PC-9 (cell line): Measurements from ENCODE around the gene IL32. TPM values are rescaled to one million over a fixed set of nuclear protein-coding genes. Genes with fewer than 3 reads are reported as not detected.

ENCODE experiments used
- BruUV-seq: library from RNA; stranded (reverse); fragments of 400-500 nt; replicated peaks from 2 replicates; lab custom pipeline; 2021; lab: Mats Ljungman, UMichigan
- CTCF ChIA-PET: fragments of 300-600 bp; sonication (Branson Sonifier 250); formaldehyde crosslinking; loops from one replicate; lab custom pipeline; 2022; ENCODE audit warnings: antibody characterized with exemption; lab: Charles Lee
- POLR2A ChIA-PET: fragments of 300-600 bp; sonication (Branson Sonifier 250); formaldehyde crosslinking; loops from one replicate; lab custom pipeline; 2022; ENCODE audit warnings: antibody characterized with exemption; ENCODE audit not compliant: unreplicated experiment; lab: Charles Lee
- DNase-seq, 2 experiments: peaks; one replicate each; pipeline versions ENCODE4 v3.0.0 to v3.0.0-alpha.2; 2015 to 2022; ENCODE audit warnings: mixed read lengths in 1 of 2
- H2AFZ ChIP-seq: fragments of 200-600 bp; sonication (generic); 2 replicates; pipeline ENCODE4 v1.8.1; 2017; ENCODE audit warnings: antibody characterized with exemption
- H3F3A ChIP-seq: fragments of 200-600 bp; sonication (generic); 2 replicates; pipeline ENCODE4 v1.8.1; 2017; ENCODE audit warnings: antibody characterized with exemption, mild to moderate bottlenecking, low read depth; ENCODE audit not compliant: insufficient read depth
- H3K27ac ChIP-seq: fragments of 200-600 bp; sonication (generic); 2 replicates; pipeline ENCODE4 v1.6.1; 2016; ENCODE audit warnings: mixed run types
- H3K27me3 ChIP-seq: fragments of 200-600 bp; sonication (generic); 2 replicates; pipeline ENCODE4 v1.6.1; 2016; ENCODE audit warnings: low read depth, mixed run types; ENCODE audit not compliant: insufficient read depth
- H3K36me3 ChIP-seq: fragments of 200-600 bp; sonication (generic); 2 replicates; pipeline ENCODE4 v1.6.1; 2016; ENCODE audit warnings: low read depth, mixed run types
- H3K4me1 ChIP-seq: fragments of 200-600 bp; sonication (generic); replicated peaks from 2 replicates; pipeline ENCODE4 v1.6.1; 2016; ENCODE audit warnings: mixed run types; ENCODE audit not compliant: insufficient read depth
- H3K4me2 ChIP-seq: fragments of 200-600 bp; sonication (generic); 2 replicates; pipeline ENCODE4 v1.6.1; 2017; ENCODE audit warnings: mixed run types
- H3K4me3 ChIP-seq: fragments of 200-600 bp; sonication (generic); 2 replicates; pipeline ENCODE4 v1.6.1; 2016; ENCODE audit warnings: mixed run types
- H3K79me2 ChIP-seq: fragments of 200-600 bp; sonication (generic); 2 replicates; pipeline ENCODE4 v1.6.1; 2017; ENCODE audit warnings: low read depth, mixed run types
- H3K9me2 ChIP-seq: fragments of 200-600 bp; sonication (generic); 2 replicates; pipeline ENCODE4 v1.8.1; 2017; ENCODE audit warnings: mild to moderate bottlenecking; ENCODE audit not compliant: insufficient read depth
- H3K9me3 ChIP-seq: fragments of 200-600 bp; sonication (generic); 2 replicates; pipeline ENCODE4 v1.8.1; 2016; ENCODE audit warnings: low read depth; ENCODE audit not compliant: insufficient read depth
- H4K20me1 ChIP-seq: fragments of 200-600 bp; sonication (generic); 2 replicates; pipeline ENCODE4 v1.8.1; 2017; ENCODE audit not compliant: insufficient read depth
- EZH2 ChIP-seq: fragments of 200-600 bp; sonication (generic); IDR thresholded peaks from 2 replicates; pipeline ENCODE4 v1.8.0; 2017; ENCODE audit warnings: antibody characterized with exemption, low read depth
- intact Hi-C: fragments of 100-400 bp; cut with micrococcal nuclease; formaldehyde crosslinking; loops from one replicate; pipeline ENCODE4 v1.10.0; 2022; ENCODE audit not compliant: unreplicated experiment
- total RNA-seq: library from RNA; stranded (reverse); gene quantifications from 2 replicates; pipeline ENCODE4 v1.2.3, GENCODE V29; 2021
- TF ChIP-seq, protein P1 (sequence below): fragments of 200-600 bp; sonication (generic); conservative IDR thresholded peaks from 2 replicates; pipeline ENCODE4 v1.6.1; 2017; ENCODE audit warnings: mixed run types, antibody characterized with exemption, mild to moderate bottlenecking, moderate library complexity

IL32 gene
- total RNA-seq, 1 experiment from 2014 or later, result 2.2 TPM

DNA sequence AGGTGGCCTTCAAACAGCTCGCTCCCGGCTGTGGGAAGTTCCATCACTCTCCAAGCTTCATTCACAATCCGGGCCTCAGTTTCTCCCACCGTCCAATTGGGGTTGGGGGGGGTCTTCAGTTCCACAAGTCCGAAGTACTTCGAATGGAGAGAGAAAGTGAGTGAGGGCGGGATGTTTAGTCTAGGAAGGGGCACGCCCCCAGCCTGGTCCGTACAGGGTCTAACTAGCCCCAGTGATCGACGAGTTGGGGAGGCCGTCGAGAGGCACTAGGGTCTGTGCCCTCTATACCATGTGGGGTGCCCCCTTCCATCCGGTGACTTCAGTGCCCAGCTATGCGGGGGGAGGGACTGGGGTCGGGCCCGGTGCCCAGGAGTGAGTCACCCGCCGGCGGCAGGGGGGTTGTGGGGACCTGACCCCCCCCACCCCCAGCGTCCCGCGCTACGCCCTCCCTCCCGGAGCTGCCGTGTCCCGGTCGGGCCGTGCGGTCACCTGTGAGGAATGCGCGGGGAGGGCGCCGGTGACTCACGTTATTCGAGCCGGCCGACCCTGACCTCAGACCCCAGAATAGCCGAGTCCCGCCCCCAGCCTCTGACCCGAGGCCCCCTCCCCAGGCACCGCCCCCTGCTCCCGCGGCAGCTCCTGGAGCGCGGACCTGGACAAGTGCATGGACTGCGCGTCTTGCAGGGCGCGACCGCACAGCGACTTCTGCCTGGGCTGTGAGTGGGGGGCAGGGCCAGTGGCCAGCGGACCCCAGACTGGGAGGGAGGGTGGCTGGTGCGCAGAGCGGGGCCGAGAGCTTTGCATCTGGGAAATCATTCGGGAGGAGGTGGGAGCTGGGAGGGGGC, 44.6 kb upstream of the IL32 start:
- H3K4me3 ChIP-seq, result peak overlapping the region; percentile 76
- H3F3A ChIP-seq, result peaks cover 44% of the 10 kb centered on the region
- TF ChIP-seq, protein P1, sequence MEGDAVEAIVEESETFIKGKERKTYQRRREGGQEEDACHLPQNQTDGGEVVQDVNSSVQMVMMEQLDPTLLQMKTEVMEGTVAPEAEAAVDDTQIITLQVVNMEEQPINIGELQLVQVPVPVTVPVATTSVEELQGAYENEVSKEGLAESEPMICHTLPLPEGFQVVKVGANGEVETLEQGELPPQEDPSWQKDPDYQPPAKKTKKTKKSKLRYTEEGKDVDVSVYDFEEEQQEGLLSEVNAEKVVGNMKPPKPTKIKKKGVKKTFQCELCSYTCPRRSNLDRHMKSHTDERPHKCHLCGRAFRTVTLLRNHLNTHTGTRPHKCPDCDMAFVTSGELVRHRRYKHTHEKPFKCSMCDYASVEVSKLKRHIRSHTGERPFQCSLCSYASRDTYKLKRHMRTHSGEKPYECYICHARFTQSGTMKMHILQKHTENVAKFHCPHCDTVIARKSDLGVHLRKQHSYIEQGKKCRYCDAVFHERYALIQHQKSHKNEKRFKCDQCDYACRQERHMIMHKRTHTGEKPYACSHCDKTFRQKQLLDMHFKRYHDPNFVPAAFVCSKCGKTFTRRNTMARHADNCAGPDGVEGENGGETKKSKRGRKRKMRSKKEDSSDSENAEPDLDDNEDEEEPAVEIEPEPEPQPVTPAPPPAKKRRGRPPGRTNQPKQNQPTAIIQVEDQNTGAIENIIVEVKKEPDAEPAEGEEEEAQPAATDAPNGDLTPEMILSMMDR, result no peak
- TF ChIP-seq EZH2, result no peak
- peak overlapping the region; percentile 97 for H3K27ac ChIP-seq
- CTCF ChIA-PET, result interaction anchor here (0.5 to 1.3 kb wide), 8 partner anchors 10 to 930 kb away, joined by 3 to 6 read pairs (median 3); no protein-coding TSS in a partner anchor
- peaks cover 8% of the 10 kb centered on the region for H3K4me1 ChIP-seq
- TSS peak; percentile 24 for BruUV-seq
- no peak overlapping the region for H2AFZ ChIP-seq
- H3K27me3 ChIP-seq, result no peaks in the 10 kb centered on the region
- peaks cover 10% of the 10 kb centered on the region for H4K20me1 ChIP-seq
- no peaks in the 10 kb centered on the region for H3K9me3 ChIP-seq
- H3K79me2 ChIP-seq, result peaks cover 28% of the 10 kb centered on the region
- POLR2A ChIA-PET, result interaction anchor here (0.5 to 5.1 kb wide), 11 partner anchors 8 to 145 kb away, joined by 3 to 87 read pairs (median 11); partner anchors contain the start of gene CLDN9
- intact Hi-C loops, result loop anchor here (1.0 kb wide), 3 partner anchors 11 to 30 kb away; no protein-coding TSS in a partner anchor
- H3K4me2 ChIP-seq, result peak overlapping the region; percentile 100
- no peaks in the 10 kb centered on the region for H3K9me2 ChIP-seq
- peaks cover 11% of the 10 kb centered on the region for H3K36me3 ChIP-seq
- peak; percentile 84 to 98 for DNase-seq

DNA sequence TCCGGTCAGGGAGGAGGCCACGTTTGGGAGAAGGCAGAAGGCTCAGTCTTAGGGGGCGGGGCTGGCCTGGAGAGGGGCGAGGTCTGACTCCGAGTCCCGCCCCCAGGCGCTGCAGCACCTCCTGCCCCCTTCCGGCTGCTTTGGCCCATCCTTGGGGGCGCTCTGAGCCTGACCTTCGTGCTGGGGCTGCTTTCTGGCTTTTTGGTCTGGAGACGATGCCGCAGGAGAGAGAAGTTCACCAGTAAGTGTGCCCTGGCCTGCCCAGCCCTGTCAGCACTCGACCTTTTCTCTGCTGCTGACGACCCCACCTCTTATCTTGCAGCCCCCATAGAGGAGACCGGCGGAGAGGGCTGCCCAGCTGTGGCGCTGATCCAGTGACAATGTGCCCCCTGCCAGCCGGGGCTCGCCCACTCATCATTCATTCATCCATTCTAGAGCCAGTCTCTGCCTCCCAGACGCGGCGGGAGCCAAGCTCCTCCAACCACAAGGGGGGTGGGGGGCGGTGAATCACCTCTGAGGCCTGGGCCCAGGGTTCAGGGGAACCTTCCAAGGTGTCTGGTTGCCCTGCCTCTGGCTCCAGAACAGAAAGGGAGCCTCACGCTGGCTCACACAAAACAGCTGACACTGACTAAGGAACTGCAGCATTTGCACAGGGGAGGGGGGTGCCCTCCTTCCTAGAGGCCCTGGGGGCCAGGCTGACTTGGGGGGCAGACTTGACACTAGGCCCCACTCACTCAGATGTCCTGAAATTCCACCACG, 43.8 kb upstream of the IL32 start:
- BruUV-seq, result no TSS peak
- H3K4me1 ChIP-seq, result peaks cover 8% of the 10 kb centered on the region
- intact Hi-C loops, result loop anchor here (1.0 to 2.0 kb wide), 2 partner anchors 17 to 41 kb away; partner anchors contain the start of gene PKMYT1

More for the DNA sequence above, 43.8 kb upstream of the IL32 start:
- Histone ChIP-seq H3K4me3 (peak overlapping the region; percentile 76), H3F3A (peaks cover 44% of the 10 kb centered on the region), H3K9me2 (no peaks in the 10 kb centered on the region), H3K9me3 (no peaks in the 10 kb centered on the region), H3K27ac (peak overlapping the region; percentile 97), H4K20me1 (peaks cover 10% of the 10 kb centered on the region), H3K79me2 (peaks cover 28% of the 10 kb centered on the region), H3K27me3 (no peaks in the 10 kb centered on the region), H3K4me2 (peak overlapping the region; percentile 100), H2AFZ (no peak overlapping the region), H3K36me3 (peaks cover 11% of the 10 kb centered on the region)
- ChIA-PET CTCF (interaction anchor here (0.5 to 0.6 kb wide), 4 partner anchors 10 to 494 kb away, joined by 3 to 6 read pairs (median 3); no protein-coding TSS in a partner anchor), POLR2A (interaction anchor here (0.5 to 5.1 kb wide), 12 partner anchors 9 to 1549 kb away, joined by 3 to 87 read pairs (median 10); partner anchors contain the start of genes CLDN9 and ZNF213)
- TF ChIP-seq EZH2, result no peak
- TF ChIP-seq, protein P1, result peak; percentile 48; the same call in 1 of the 2 replicates
- peak; percentile 84 to 94 for DNase-seq
